22Rv1 (cell line): ENCODE data around the gene DPY19L1.

Source experiments
- H3K27ac ChIP-seq: fragments of 450-650 bp; 2 replicates; pipeline ENCODE4 v1.5.1; 2017
- CTCF ChIP-seq: fragments of 450-650 bp; IDR thresholded peaks from 2 replicates; pipeline ENCODE4 v1.5.1; 2017; ENCODE audit warnings: mild to moderate bottlenecking
- ZFX ChIP-seq: fragments of 450-650 bp; IDR thresholded peaks from 2 replicates; pipeline ENCODE4 v1.6.1; 2017; ENCODE audit warnings: antibody characterized with exemption, borderline replicate concordance

DPY19L1 gene

GRCh38 chr7:35019801-35020200, 17.5 kb downstream of the DPY19L1 start:
- H3K27ac ChIP-seq, result no peak overlapping the region
- no peak for TF ChIP-seq CTCF
- no peak for TF ChIP-seq ZFX

GRCh38 chr7:35019179-35019729, 18.0 kb downstream of the DPY19L1 start:
- no peak overlapping the region for H3K27ac ChIP-seq
- TF ChIP-seq CTCF (no peak), ZFX (no peak)

- TF ChIP-seq ZFX (no peak), CTCF (no peak)
- H3K27ac ChIP-seq, result no peak overlapping the region
These were observed 21.9 kb downstream of the DPY19L1 start for GRCh38 chr7:35015346-35015859.

GRCh38 chr7:35012160-35012559, 25.1 kb downstream of the DPY19L1 start:
- TF ChIP-seq ZFX, result no peak
- TF ChIP-seq CTCF, result no peak
- no peak overlapping the region for H3K27ac ChIP-seq

- H3K27ac ChIP-seq, result no peak overlapping the region
- TF ChIP-seq ZFX (no peak), CTCF (no peak)
These were observed 26.2 kb downstream of the DPY19L1 start for GRCh38 chr7:35011085-35011484.

GRCh38 chr7:35007768-35008167, 29.5 kb downstream of the DPY19L1 start:
- TF ChIP-seq CTCF, result no peak
- TF ChIP-seq ZFX, result no peak
- H3K27ac ChIP-seq, result no peak overlapping the region

GRCh38 chr7:35004531-35005095, 32.7 kb downstream of the DPY19L1 start:
- TF ChIP-seq ZFX (no peak), CTCF (no peak)
- no peak overlapping the region for H3K27ac ChIP-seq
